Choroid plexus epithelial cell (primary cell): ENCODE results near the gene STPG4.

Experiments
- DNase-seq: peaks from one replicate; pipeline ENCODE4 v3.0.0-alpha.2; 2010; ENCODE audit warnings: low read depth
- H3K4me3 ChIP-seq: 2 replicates; pipeline ENCODE4 v1.5.1; 2011; ENCODE audit warnings: low read depth, mild to moderate bottlenecking, control low read depth, low read length, moderate library complexity
- CTCF ChIP-seq: conservative IDR thresholded peaks from 2 replicates; pipeline ENCODE4 v1.5.1; 2011; ENCODE audit warnings: low read depth, mild to moderate bottlenecking, control low read depth, inconsistent platforms, low read length, moderate library complexity

The STPG4 gene

GRCh38 chr2:47083005-47083404 lies 72.1 kb downstream of the STPG4 start:
- H3K4me3 ChIP-seq: no peak overlapping the region
- TF ChIP-seq CTCF: no peak
- no peak for DNase-seq

GRCh38 chr2:47080888-47081301 lies 74.2 kb downstream of the STPG4 start:
- H3K4me3 ChIP-seq: no peak overlapping the region
- no peak for DNase-seq
- TF ChIP-seq CTCF: no peak

GRCh38 chr2:47079515-47080412 lies 75.3 kb downstream of the STPG4 start:
- TF ChIP-seq CTCF: no peak
- no peak for DNase-seq
- H3K4me3 ChIP-seq: no peak overlapping the region

GRCh38 chr2:47078541-47079482 lies 76.3 kb downstream of the STPG4 start:
- TF ChIP-seq CTCF: no peak
- no peak for DNase-seq
- no peak overlapping the region for H3K4me3 ChIP-seq

- H3K4me3 ChIP-seq: no peak overlapping the region
- no peak for DNase-seq
- TF ChIP-seq CTCF: no peak
These were observed 77.5 kb downstream of the STPG4 start for GRCh38 chr2:47077442-47078117.

- peak; percentile 95 for DNase-seq
- TF ChIP-seq CTCF: no peak
- H3K4me3 ChIP-seq: no peak overlapping the region
These were observed 78.3 kb downstream of the STPG4 start for GRCh38 chr2:47076586-47077441.
